Progenitor cell of endocrine pancreas (in vitro differentiated cells): ENCODE results near the gene RREB1. TPM values are rescaled to one million over a fixed set of nuclear protein-coding genes. Genes with fewer than 3 reads are reported as not detected.

Experiments
- DNase-seq: peaks from one replicate; pipeline ENCODE4 v3.0.0; 2021; ENCODE audit warnings: low spot score; ENCODE audit not compliant: unreplicated experiment
- H3K27ac Mint-ChIP-seq: 2 replicates; pipeline ENCODE4 v1.8.0; 2021; ENCODE audit warnings: mild to moderate bottlenecking, moderate library complexity, mixed read lengths
- H3K27me3 Mint-ChIP-seq: 2 replicates; pipeline ENCODE4 v1.8.0; 2021; ENCODE audit warnings: mixed read lengths
- H3K36me3 Mint-ChIP-seq: 2 replicates; pipeline ENCODE4 v1.8.0; 2022; ENCODE audit warnings: mixed read lengths; ENCODE audit not compliant: insufficient read depth
- H3K4me1 Mint-ChIP-seq: 2 replicates; pipeline ENCODE4 v1.8.0; 2021; ENCODE audit warnings: low read depth, mixed read lengths
- H3K4me3 Mint-ChIP-seq: 2 replicates; pipeline ENCODE4 v1.8.0; 2021; ENCODE audit warnings: low read depth, mild to moderate bottlenecking, moderate library complexity, mixed read lengths
- H3K9me3 Mint-ChIP-seq: 2 replicates; pipeline ENCODE4 v1.8.0; 2021; ENCODE audit warnings: low read depth, mixed read lengths
- total RNA-seq: library from RNA; stranded (reverse); gene quantifications from 2 replicates; pipeline ENCODE4 v1.2.1, GENCODE V29; 2021
- TF ChIP-seq, protein P1 (sequence below): fragments of 200-600 bp; sonication (generic); IDR thresholded peaks from one replicate; pipeline ENCODE4 v1.5.0; 2021; ENCODE audit warnings: antibody characterized with exemption, mild to moderate bottlenecking; ENCODE audit not compliant: unreplicated experiment

RREB1 gene
- total RNA-seq, 1 donor from 2014 or later = 71.7 TPM

DNA sequence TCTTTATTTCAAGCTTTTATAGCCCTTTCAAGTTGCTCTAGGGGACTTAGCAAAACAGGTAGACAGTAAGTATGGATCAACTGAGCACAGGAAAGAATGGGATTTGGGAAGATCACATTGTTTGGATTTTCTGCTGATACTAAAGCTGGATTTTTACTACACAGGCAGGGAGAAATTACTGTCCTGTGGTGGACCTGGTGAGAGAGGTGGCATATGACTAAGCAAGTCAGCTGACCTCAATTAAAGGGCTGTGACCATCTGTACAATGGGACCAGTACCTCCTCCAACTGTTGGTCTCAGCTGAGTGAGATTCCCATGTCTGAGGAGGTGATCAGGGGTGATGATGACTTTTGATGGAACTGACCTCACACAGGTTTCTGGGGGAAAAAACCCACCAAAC lies 28.0 kb downstream of the RREB1 start:
- TF ChIP-seq, protein P1, sequence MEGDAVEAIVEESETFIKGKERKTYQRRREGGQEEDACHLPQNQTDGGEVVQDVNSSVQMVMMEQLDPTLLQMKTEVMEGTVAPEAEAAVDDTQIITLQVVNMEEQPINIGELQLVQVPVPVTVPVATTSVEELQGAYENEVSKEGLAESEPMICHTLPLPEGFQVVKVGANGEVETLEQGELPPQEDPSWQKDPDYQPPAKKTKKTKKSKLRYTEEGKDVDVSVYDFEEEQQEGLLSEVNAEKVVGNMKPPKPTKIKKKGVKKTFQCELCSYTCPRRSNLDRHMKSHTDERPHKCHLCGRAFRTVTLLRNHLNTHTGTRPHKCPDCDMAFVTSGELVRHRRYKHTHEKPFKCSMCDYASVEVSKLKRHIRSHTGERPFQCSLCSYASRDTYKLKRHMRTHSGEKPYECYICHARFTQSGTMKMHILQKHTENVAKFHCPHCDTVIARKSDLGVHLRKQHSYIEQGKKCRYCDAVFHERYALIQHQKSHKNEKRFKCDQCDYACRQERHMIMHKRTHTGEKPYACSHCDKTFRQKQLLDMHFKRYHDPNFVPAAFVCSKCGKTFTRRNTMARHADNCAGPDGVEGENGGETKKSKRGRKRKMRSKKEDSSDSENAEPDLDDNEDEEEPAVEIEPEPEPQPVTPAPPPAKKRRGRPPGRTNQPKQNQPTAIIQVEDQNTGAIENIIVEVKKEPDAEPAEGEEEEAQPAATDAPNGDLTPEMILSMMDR = no peak
- H3K27me3 Mint-ChIP-seq = no peaks in the 10 kb centered on the region
- no peak for DNase-seq
- no peaks in the 10 kb centered on the region for H3K9me3 Mint-ChIP-seq
- peak overlapping the region; percentile 52 for H3K27ac Mint-ChIP-seq
- H3K36me3 Mint-ChIP-seq = no peaks in the 10 kb centered on the region
- H3K4me3 Mint-ChIP-seq = no peak overlapping the region
- H3K4me1 Mint-ChIP-seq = peaks cover 57% of the 10 kb centered on the region

DNA sequence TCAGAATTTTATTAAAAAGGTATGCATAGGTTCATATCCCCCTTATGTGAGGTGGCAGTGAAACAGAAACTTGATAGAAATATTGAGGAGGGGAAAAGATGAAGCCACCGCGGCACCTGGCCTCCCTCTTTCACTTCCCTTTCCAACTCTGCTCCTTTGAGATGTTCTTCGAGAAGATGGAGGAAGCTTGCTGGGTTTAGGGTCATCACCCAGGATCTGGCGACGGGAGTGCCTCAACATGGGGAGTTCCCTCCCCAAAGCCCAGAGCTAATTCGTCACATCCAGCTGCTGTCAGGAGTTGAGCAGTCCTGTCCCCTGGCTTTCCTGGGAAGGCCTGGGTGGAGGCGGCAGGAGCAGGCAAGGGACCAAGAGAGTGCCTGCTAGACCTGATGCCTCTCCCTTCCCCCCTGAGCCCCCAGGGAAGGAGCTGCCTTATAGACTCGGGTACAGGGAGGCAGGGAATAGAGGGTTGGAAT lies 29.1 kb downstream of the RREB1 start:
- no peaks in the 10 kb centered on the region for H3K9me3 Mint-ChIP-seq
- no peak for DNase-seq
- H3K27me3 Mint-ChIP-seq = no peaks in the 10 kb centered on the region
- H3K36me3 Mint-ChIP-seq = no peaks in the 10 kb centered on the region
- H3K4me1 Mint-ChIP-seq = peaks cover 63% of the 10 kb centered on the region
- H3K4me3 Mint-ChIP-seq = no peak overlapping the region
- H3K27ac Mint-ChIP-seq = peak overlapping the region; percentile 95
- TF ChIP-seq, protein P1 = no peak

DNA sequence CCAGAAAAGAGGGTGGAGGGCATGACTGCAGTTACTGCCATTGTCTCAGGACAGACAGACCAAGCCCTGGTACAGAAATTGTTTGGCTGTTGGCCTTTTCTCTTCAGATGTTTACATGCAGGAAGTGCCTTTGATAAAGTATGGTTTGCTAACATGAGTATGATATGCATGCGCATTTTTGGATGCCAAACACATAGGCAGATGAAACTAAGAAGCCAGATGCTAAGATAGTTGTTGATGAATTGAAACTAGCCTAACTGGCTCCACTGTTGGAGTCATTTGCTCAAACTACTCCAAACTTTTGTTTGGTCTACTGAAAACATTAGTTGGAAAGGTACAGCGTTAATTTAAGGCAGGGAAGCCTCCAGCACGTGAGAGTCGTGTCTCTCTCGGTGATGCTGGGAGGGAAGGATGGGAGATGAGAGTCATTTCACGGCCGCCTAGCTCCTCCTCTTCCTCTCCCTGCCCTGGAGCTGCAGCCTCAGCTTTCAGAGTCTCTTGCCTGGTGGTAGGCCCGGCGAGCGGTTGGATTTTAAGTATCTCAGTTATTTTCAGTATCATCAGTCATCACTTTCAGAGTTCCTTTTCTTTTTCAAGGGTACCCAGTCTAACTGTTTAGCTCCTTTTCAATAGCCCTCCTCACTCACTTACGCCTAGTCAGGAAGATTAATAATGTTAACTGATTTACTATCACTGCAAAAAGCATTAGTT lies 29.7 kb downstream of the RREB1 start:
- no peaks in the 10 kb centered on the region for H3K36me3 Mint-ChIP-seq

DNA sequence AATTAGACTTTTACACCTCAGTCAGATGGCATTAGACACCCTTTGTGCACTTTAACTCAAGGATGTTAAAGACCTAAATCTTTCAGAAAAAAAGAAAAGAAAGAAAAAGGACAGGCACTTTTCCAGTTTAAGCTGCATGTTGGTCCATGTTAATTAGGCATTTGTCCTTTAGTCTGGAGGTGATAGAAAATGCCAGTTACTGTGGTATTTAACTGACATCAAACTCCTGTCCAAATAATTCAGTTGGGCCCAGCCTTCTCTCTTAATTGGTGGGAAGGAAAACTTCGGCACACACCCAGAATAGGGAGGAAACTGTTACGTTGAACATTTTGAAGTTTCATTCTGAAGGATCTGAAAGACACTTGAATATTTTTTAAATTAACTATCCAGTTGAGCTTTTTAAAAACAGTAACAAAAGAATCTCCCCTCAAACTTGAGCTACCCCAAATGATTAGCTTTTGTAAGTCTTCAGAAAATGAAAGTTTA lies 30.3 kb downstream of the RREB1 start:
- TF ChIP-seq, protein P1 = no peak
- no peaks in the 10 kb centered on the region for H3K36me3 Mint-ChIP-seq
- no peak for DNase-seq
- no peak overlapping the region for H3K4me3 Mint-ChIP-seq
- no peaks in the 10 kb centered on the region for H3K9me3 Mint-ChIP-seq
- peaks cover 61% of the 10 kb centered on the region for H3K4me1 Mint-ChIP-seq
- H3K27me3 Mint-ChIP-seq = no peaks in the 10 kb centered on the region
- H3K27ac Mint-ChIP-seq = peak overlapping the region; percentile 95

More for the DNA sequence above, 29.7 kb downstream of the RREB1 start:
- peak overlapping the region; percentile 95 for H3K27ac Mint-ChIP-seq
- no peak overlapping the region for H3K4me3 Mint-ChIP-seq
- no peaks in the 10 kb centered on the region for H3K27me3 Mint-ChIP-seq
- peaks cover 62% of the 10 kb centered on the region for H3K4me1 Mint-ChIP-seq
- H3K9me3 Mint-ChIP-seq = no peaks in the 10 kb centered on the region
- no peak for DNase-seq
- TF ChIP-seq, protein P1 = no peak

DNA sequence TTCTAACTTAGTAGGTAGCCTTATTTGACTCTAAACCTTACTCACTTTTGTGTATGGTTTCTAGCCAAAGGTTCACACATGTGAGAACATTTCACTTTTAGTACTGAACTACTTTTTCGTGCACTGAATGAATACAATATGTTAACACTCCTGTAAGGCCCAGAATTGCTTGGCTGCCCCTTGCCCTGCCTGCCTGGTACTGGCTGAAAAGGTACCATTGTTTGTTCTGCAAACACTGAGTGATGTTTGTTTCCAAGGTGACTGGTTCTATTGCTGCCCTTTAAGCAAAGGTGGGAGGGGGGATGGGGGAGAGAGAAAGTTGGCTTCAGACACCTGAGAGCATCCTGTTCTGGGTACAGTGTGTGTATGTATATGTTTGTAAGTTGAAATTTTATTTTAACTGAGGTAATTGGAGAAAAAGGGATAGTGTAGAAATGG lies 31.2 kb downstream of the RREB1 start:
- peak overlapping the region; percentile 92 for H3K27ac Mint-ChIP-seq
- DNase-seq = peak; percentile 27
- peaks cover 66% of the 10 kb centered on the region for H3K4me1 Mint-ChIP-seq
- no peaks in the 10 kb centered on the region for H3K9me3 Mint-ChIP-seq
- TF ChIP-seq, protein P1 = no peak
- no peaks in the 10 kb centered on the region for H3K36me3 Mint-ChIP-seq
- H3K27me3 Mint-ChIP-seq = no peaks in the 10 kb centered on the region
- H3K4me3 Mint-ChIP-seq = peak overlapping the region; percentile 20
